ENCODE data around the gene WDR38.

GRCh38 chr9:124810663-124811355, 42.5 kb upstream of the WDR38 start:
- TF ChIP-seq CTCF (optimal IDR thresholded peaks at IDR 0.05 in 1 of 3, IDR thresholded peaks at IDR 0.05 in 1 of 3, conservative IDR thresholded peaks at IDR 0.05 in 1 of 3; ENCODE audit: extremely low read depth in 1 of 3, insufficient read depth in 2 of 3, low read length in 3 of 3) = no peak
- TF ChIP-seq EZH2 (IDR thresholded peaks at IDR 0.05; ENCODE audit: low read length) = no peak

Measured in keratinocyte (primary cell).